HEK293 (cell line): ENCODE measurements around the gene PLEKHA1.

ENCODE experiments used
- CTCF ChIA-PET: fragments of 350-600 bp; formaldehyde crosslinking; extraction: SDS; loops from one replicate; lab custom pipeline; 2021; ENCODE audit warnings: antibody characterized with exemption; lab: Yijun Ruan, JAX
- POLR2A ChIA-PET: fragments of 300-600 bp; formaldehyde crosslinking; extraction: SDS; loops from one replicate; lab custom pipeline; 2020; ENCODE audit warnings: antibody characterized with exemption, inconsistent platforms; lab: Yijun Ruan, JAX
- H3K27ac ChIP-seq: fragments of 200-500 bp; sonication (Bioruptor generic); 2 replicates; pipeline ENCODE4 v1.5.1; 2014; ENCODE audit warnings: low read depth, low read length, control low read depth, inconsistent platforms; ENCODE audit errors: extremely low read depth
- H3K36me3 ChIP-seq, 2 experiments: fragments of 200-500 bp in 1 of 2; sonication (Bioruptor generic) in 1 of 2; 1 replicate in 1 of 2; 2 replicates in 1 of 2; pipeline ENCODE4 v1.5.1; 2014 to 2017; ENCODE audit warnings: inconsistent platforms in 2 of 2, low read length in 2 of 2; ENCODE audit not compliant: control insufficient read depth in 2 of 2, insufficient read depth in 1 of 2
- H3K4me1 ChIP-seq: fragments of 200-500 bp; sonication (Bioruptor generic); 2 replicates; pipeline ENCODE4 v1.5.1; 2014; ENCODE audit warnings: mild to moderate bottlenecking, low read length, inconsistent platforms; ENCODE audit not compliant: control insufficient read depth, insufficient read depth
- H3K4me3 ChIP-seq: 2 replicates; pipeline ENCODE4 v1.5.1; 2011; ENCODE audit warnings: low read depth, mild to moderate bottlenecking, control low read depth, low read length, moderate library complexity
- H3K9me3 ChIP-seq: fragments of 200-500 bp; sonication (Bioruptor generic); 2 replicates; pipeline ENCODE4 v1.5.1; 2014; ENCODE audit warnings: low read depth, low read length, inconsistent platforms; ENCODE audit not compliant: control insufficient read depth, insufficient read depth
- CTCF ChIP-seq: fragments of 450-650 bp; formaldehyde crosslinking; IDR thresholded peaks from 2 replicates; pipeline ENCODE4 v1.5.1; 2016; ENCODE audit warnings: missing biosample characterization, missing genetic modification characterization
- KLF16 ChIP-seq: fragments of 450-650 bp; formaldehyde crosslinking; IDR thresholded peaks from 2 replicates; pipeline ENCODE4 v1.5.1; 2017; ENCODE audit warnings: missing biosample characterization, missing genetic modification characterization
- SP2 ChIP-seq: fragments of 450-650 bp; formaldehyde crosslinking; IDR thresholded peaks from 2 replicates; pipeline ENCODE4 v1.5.1; 2016; ENCODE audit warnings: missing biosample characterization, missing genetic modification characterization
- ZBTB44 ChIP-seq: fragments of 450-650 bp; IDR thresholded peaks from 2 replicates; pipeline ENCODE4 v1.5.1; 2018; ENCODE audit warnings: missing biosample characterization, mild to moderate bottlenecking, missing genetic modification characterization
- ZFP69B ChIP-seq: fragments of 450-650 bp; formaldehyde crosslinking; IDR thresholded peaks from 2 replicates; pipeline ENCODE4 v1.5.1; 2016; ENCODE audit warnings: missing biosample characterization, missing genetic modification characterization
- ZNF146 ChIP-seq: fragments of 450-650 bp; formaldehyde crosslinking; IDR thresholded peaks from 2 replicates; pipeline ENCODE4 v1.5.1; 2016; ENCODE audit warnings: missing biosample characterization, missing genetic modification characterization
- ZNF148 ChIP-seq: fragments of 450-650 bp; formaldehyde crosslinking; IDR thresholded peaks from 2 replicates; pipeline ENCODE4 v1.5.0; 2017; ENCODE audit warnings: missing biosample characterization, missing genetic modification characterization, borderline replicate concordance
- ZNF202 ChIP-seq: fragments of 450-650 bp; formaldehyde crosslinking; IDR thresholded peaks from 2 replicates; pipeline ENCODE4 v1.5.1; 2016; ENCODE audit warnings: missing biosample characterization, missing genetic modification characterization, borderline replicate concordance
- ZNF521 ChIP-seq: fragments of 450-650 bp; formaldehyde crosslinking; IDR thresholded peaks from 2 replicates; pipeline ENCODE4 v1.5.1; 2017; ENCODE audit warnings: missing biosample characterization, mild to moderate bottlenecking, missing genetic modification characterization
- ZNF529 ChIP-seq: fragments of 450-650 bp; formaldehyde crosslinking; IDR thresholded peaks from 2 replicates; pipeline ENCODE4 v1.5.1; 2017; ENCODE audit warnings: missing genetic modification characterization, missing biosample characterization; ENCODE audit not compliant: insufficient replicate concordance
- ZNF548 ChIP-seq: fragments of 450-650 bp; formaldehyde crosslinking; IDR thresholded peaks from 2 replicates; pipeline ENCODE4 v1.5.1; 2016; ENCODE audit warnings: missing biosample characterization, missing genetic modification characterization
- ZNF837 ChIP-seq: fragments of 450-650 bp; formaldehyde crosslinking; IDR thresholded peaks from 2 replicates; pipeline ENCODE4 v1.5.1; 2016; ENCODE audit warnings: missing biosample characterization, missing genetic modification characterization
- TF ChIP-seq, protein P1 (sequence below): fragments of 450-650 bp; formaldehyde crosslinking; IDR thresholded peaks from 2 replicates; pipeline ENCODE4 v1.5.1; 2016; ENCODE audit warnings: missing biosample characterization, missing genetic modification characterization, low read depth

The PLEKHA1 gene

GRCh38 chr10:122350893-122351292 is 23.6 kb upstream of the PLEKHA1 start:
- TF ChIP-seq ZFP69B = no peak
- no peak for TF ChIP-seq ZNF146
- Histone ChIP-seq H3K4me1 (no peaks in the 10 kb centered on the region), H3K9me3 (no peaks in the 10 kb centered on the region), H3K4me3 (no peak overlapping the region), H3K36me3 (no peaks in the 10 kb centered on the region), H3K27ac (no peak overlapping the region)
- POLR2A ChIA-PET = no interaction called here
- CTCF ChIA-PET = interaction anchor here (0.7 kb wide), 1 partner anchor 69 kb away, joined by 3 read pairs; no protein-coding TSS in a partner anchor

DNA sequence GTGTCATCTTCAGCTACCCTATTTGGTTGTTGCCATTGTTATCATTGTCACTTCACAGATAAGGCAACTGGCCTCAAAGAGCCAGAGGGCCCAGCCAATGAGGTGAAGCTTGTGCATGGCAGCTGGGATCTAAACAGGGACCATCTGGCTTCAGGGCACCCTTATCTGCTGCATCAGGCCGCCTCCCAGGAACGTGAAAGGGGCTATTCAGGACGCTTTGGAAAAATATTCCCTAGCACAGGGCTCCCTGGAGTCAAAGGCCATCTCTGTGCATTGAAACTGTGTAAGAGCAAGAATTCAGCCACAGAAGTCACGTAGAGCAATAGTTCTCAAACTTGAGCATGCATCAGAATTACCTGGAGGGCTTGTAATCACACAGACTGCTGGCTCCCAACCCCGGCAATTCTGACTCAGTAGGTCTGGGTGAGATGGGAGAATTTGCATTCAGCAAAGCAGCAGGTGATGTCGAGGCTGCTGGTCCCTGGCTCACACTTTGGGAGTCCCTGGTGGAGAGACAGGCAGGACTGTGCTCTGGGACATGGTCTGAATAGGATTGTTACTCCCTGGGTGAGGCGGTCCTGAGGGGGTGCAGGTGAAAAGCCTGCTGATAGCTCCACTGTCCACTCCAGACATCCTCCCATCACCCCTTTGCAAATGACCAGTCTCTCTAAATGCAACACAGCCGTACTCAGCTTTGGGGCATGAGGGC is 21.5 kb upstream of the PLEKHA1 start:
- TF ChIP-seq ZBTB44 (tag by site-specific recombination) (no peak), ZNF521 (tag by site-specific recombination) (no peak), ZNF202 (tag by site-specific recombination) (no peak), ZNF548 (tag by site-specific recombination) (no peak), SP2 (tag by site-specific recombination) (no peak), ZNF837 (no peak), ZNF529 (tag by site-specific recombination) (no peak), ZNF148 (tag by site-specific recombination) (no peak), CTCF (tag by site-specific recombination) (no peak), KLF16 (no peak)
- TF ChIP-seq, protein P1, sequence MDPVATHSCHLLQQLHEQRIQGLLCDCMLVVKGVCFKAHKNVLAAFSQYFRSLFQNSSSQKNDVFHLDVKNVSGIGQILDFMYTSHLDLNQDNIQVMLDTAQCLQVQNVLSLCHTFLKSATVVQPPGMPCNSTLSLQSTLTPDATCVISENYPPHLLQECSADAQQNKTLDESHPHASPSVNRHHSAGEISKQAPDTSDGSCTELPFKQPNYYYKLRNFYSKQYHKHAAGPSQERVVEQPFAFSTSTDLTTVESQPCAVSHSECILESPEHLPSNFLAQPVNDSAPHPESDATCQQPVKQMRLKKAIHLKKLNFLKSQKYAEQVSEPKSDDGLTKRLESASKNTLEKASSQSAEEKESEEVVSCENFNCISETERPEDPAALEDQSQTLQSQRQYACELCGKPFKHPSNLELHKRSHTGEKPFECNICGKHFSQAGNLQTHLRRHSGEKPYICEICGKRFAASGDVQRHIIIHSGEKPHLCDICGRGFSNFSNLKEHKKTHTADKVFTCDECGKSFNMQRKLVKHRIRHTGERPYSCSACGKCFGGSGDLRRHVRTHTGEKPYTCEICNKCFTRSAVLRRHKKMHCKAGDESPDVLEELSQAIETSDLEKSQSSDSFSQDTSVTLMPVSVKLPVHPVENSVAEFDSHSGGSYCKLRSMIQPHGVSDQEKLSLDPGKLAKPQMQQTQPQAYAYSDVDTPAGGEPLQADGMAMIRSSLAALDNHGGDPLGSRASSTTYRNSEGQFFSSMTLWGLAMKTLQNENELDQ (tag by site-specific recombination) = no peak
- H3K4me3 ChIP-seq = no peak overlapping the region
- H3K4me1 ChIP-seq = no peaks in the 10 kb centered on the region
- ChIA-PET POLR2A (no interaction called here), CTCF (interaction anchor here (0.9 kb wide), 1 partner anchor 10 kb away, joined by 5 read pairs; no protein-coding TSS in a partner anchor)
- no peaks in the 10 kb centered on the region for H3K9me3 ChIP-seq
- no peak overlapping the region for H3K27ac ChIP-seq
- no peaks in the 10 kb centered on the region for H3K36me3 ChIP-seq
